HG03135 (cell line): Measurements from ENCODE around the gene RNF224.
"Not testable (repeated sequence)": the region's sequence is repeated elsewhere in the genome, so short reads cannot be mapped to it uniquely, and the experiment has no call there.

Experiments
- ATAC-seq: cut with Tn5 transposase; IDR thresholded peaks from one replicate; pipeline ENCODE4 v1.9.1; 2021; ENCODE audit warnings: mild to moderate bottlenecking, moderate library complexity; ENCODE audit not compliant: unreplicated experiment

RNF224 gene

GRCh38 chr9:137251490-137252268 is 24.4 kb downstream of the RNF224 start:
- ATAC-seq = no peak

GRCh38 chr9:137252555-137253506 is 25.5 kb downstream of the RNF224 start:
- ATAC-seq = no peak

GRCh38 chr9:137253717-137254623 is 26.7 kb downstream of the RNF224 start:
- ATAC-seq = no peak

GRCh38 chr9:137254624-137255447 is 27.5 kb downstream of the RNF224 start, which contains the start of gene NELFB:
NELFB (plus strand) TSS chr9:137255327.
- peak; percentile 72 for ATAC-seq

- ATAC-seq = peak; percentile 25
These were observed 28.3 kb downstream of the RNF224 start for GRCh38 chr9:137255448-137256114.

- ATAC-seq = no peak
These were observed 29.1 kb downstream of the RNF224 start for GRCh38 chr9:137256362-137256761.

GRCh38 chr9:137256856-137257255 is 29.6 kb downstream of the RNF224 start:
- no peak for ATAC-seq

GRCh38 chr9:137262173-137262908 is 35.0 kb downstream of the RNF224 start:
- not testable (repeated sequence) for ATAC-seq

GRCh38 chr9:137262909-137263285 is 35.6 kb downstream of the RNF224 start:
- ATAC-seq = no peak

- no peak for ATAC-seq
These were observed 36.2 kb downstream of the RNF224 start for GRCh38 chr9:137263506-137263905.

GRCh38 chr9:137264067-137264466 is 36.8 kb downstream of the RNF224 start:
- ATAC-seq = no peak

GRCh38 chr9:137265496-137266161 is 38.3 kb downstream of the RNF224 start:
- ATAC-seq = no peak

GRCh38 chr9:137266162-137266527 is 38.8 kb downstream of the RNF224 start:
- no peak for ATAC-seq

GRCh38 chr9:137266585-137267453 is 39.5 kb downstream of the RNF224 start:
- no peak for ATAC-seq

- no peak for ATAC-seq
These were observed 40.6 kb downstream of the RNF224 start for GRCh38 chr9:137267933-137268355.

GRCh38 chr9:137268538-137269201 is 41.4 kb downstream of the RNF224 start:
- no peak for ATAC-seq
